A549 treated with ZK216348 at 1 μM for 4 hours (cell line): ENCODE results near the gene PTGFR. TPM values are rescaled to one million over a fixed set of nuclear protein-coding genes. Genes with fewer than 3 reads are reported as not detected.

Experiments
- total RNA-seq: library from RNA; stranded (reverse); fragments of 200-300 nt; extraction: Qiagen RNA extraction; gene quantifications from 5 replicates; pipeline ENCODE4 v1.2.3, GENCODE V29; 2022; ENCODE audit warnings: low read depth

Gene PTGFR, protein sequence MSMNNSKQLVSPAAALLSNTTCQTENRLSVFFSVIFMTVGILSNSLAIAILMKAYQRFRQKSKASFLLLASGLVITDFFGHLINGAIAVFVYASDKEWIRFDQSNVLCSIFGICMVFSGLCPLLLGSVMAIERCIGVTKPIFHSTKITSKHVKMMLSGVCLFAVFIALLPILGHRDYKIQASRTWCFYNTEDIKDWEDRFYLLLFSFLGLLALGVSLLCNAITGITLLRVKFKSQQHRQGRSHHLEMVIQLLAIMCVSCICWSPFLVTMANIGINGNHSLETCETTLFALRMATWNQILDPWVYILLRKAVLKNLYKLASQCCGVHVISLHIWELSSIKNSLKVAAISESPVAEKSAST
- not detected in 5 replicates for total RNA-seq

DNA sequence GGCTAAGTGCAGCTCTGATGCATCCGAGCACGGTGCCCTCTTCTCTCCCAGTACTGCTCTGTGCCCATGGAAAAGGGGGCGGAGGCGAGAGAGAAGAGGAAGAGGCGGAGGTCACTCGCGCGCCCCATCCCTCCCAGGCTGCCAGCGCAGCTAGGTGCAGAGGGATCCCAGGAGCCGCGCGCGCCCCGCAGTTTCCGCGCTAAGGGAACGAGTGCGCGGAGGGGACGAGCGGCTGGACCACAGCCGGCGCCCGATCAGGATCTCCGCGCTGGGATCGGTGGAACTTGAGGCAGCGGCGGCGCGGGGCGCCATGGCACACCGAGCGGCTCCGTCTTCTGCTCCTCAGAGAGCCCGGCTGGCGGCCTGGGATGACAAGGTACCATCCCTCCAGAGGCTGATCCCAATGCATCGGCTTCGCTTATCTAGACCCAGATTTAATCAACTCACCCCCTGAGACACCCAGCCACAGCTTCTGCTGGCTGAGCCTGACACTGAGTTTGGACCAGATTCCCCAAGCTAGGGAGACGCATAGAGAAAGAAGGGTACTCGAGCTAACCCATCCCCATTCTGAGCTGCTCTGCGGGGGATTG, at the start of gene PTGFR:
Gene PTGFR (plus strand): TSS at position 114 of the 590 bp plus-strand sequence. CDS start 1,770 bp downstream, outside the sequence.

Other genes starting within 250 kb of the PTGFR start
- 0.02 to 0.05 TPM in 2 of 5 replicates, not detected in the others for gene IFI44L, start 129.5 kb downstream of the PTGFR start, total RNA-seq
- 0.23 to 1.2 TPM (median 0.46 TPM) in 5 replicates for gene IFI44, start 158.9 kb downstream of the PTGFR start, total RNA-seq